Measurements from ENCODE around the gene TAS1R1. TPM values are rescaled to one million over a fixed set of nuclear protein-coding genes. Genes with fewer than 3 reads are reported as not detected.

The TAS1R1 gene
- total and polyA plus RNA-seq, 9 of the 15 experiments (the other 6 are each of a cell fraction or from before 2014, with no cell fraction given) = 0.06 TPM; not detected in 8

GRCh38 chr1:6612641-6613360, 57.7 kb downstream of the TAS1R1 start (continued):
- no peak for TF ChIP-seq JUN (IDR thresholded peaks at IDR 0.05; ENCODE audit: borderline replicate concordance, low read depth, low read length)
- no peak for TF ChIP-seq JUN (CRISPR knock-in tag; IDR thresholded peaks at IDR 0.05; ENCODE audit: borderline replicate concordance)
- TF ChIP-seq KLF1 (tag; IDR thresholded peaks at IDR 0.05) = no peak
- peak; percentile 56 for TF ChIP-seq POLR2A (conservative IDR thresholded peaks at IDR 0.05)
- no peak for TF ChIP-seq TFE3 (CRISPR knock-in tag; IDR thresholded peaks at IDR 0.05)
- TF ChIP-seq TFAM (CRISPR knock-in tag; conservative IDR thresholded peaks at IDR 0.05) = no peak
- TF ChIP-seq ZBTB34 (CRISPR knock-in tag; IDR thresholded peaks at IDR 0.05) = no peak
- no peak for TF ChIP-seq KAT2B (IDR thresholded peaks at IDR 0.05; ENCODE audit: low read depth, low read length)
- no peak for TF ChIP-seq POLR2AphosphoS2 (IDR thresholded peaks at IDR 0.05; ENCODE audit: low read length)
- no peak for TF ChIP-seq THRAP3 (IDR thresholded peaks at IDR 0.05; ENCODE audit: borderline replicate concordance)
- no peak for TF ChIP-seq CAMTA2 (CRISPR knock-in tag; conservative IDR thresholded peaks at IDR 0.05)
- TF ChIP-seq RBFOX2 (IDR thresholded peaks at IDR 0.05; ENCODE audit: low read depth, low read length) = no peak
- TF ChIP-seq CC2D1A (IDR thresholded peaks at IDR 0.05) = 0 out of 2 replicates have a peak, but pooled peaks have one; percentile 11
- TF ChIP-seq MBD2 (IDR thresholded peaks at IDR 0.05; ENCODE audit: borderline replicate concordance, low read depth) = no peak
- peak; percentile 69 for TF ChIP-seq BRD9 (IDR thresholded peaks at IDR 0.05; ENCODE audit: low read depth, partially characterized antibody)
- TF ChIP-seq ZNF79 (CRISPR knock-in tag; IDR thresholded peaks at IDR 0.05; ENCODE audit: low read depth) = no peak
- no peak for TF ChIP-seq FOXA1 (IDR thresholded peaks at IDR 0.05; ENCODE audit: borderline replicate concordance)
- no peak for TF ChIP-seq PRMT5 (CRISPR knock-in tag; IDR thresholded peaks at IDR 0.05)
- TF ChIP-seq MEF2A (IDR thresholded peaks at IDR 0.05; ENCODE audit: control insufficient read depth, low read depth, low read length) = no peak
- no peak for TF ChIP-seq CBFA2T2 (conservative IDR thresholded peaks at IDR 0.05)
- TF ChIP-seq ZMIZ1 (IDR thresholded peaks at IDR 0.05; ENCODE audit: low read depth in 2 of 2, low read length in 2 of 2) = no peak
- peak; percentile 34; the same call in 1 of the 2 replicates for TF ChIP-seq NFRKB (IDR thresholded peaks at IDR 0.05; ENCODE audit: low read depth)
